Cerebellar nuclear complex (tissue), 1 donor: ENCODE measurements around the gene PKIG.
"Not testable (repeated sequence)": the region's sequence is repeated elsewhere in the genome, so short reads cannot be mapped to it uniquely, and the experiment has no call there.

Experiments used
- DNase-seq, 2 experiments: peaks; one replicate each; lab custom pipeline; 2025; lab: John Stamatoyannopoulos, UW

PKIG gene

DNA sequence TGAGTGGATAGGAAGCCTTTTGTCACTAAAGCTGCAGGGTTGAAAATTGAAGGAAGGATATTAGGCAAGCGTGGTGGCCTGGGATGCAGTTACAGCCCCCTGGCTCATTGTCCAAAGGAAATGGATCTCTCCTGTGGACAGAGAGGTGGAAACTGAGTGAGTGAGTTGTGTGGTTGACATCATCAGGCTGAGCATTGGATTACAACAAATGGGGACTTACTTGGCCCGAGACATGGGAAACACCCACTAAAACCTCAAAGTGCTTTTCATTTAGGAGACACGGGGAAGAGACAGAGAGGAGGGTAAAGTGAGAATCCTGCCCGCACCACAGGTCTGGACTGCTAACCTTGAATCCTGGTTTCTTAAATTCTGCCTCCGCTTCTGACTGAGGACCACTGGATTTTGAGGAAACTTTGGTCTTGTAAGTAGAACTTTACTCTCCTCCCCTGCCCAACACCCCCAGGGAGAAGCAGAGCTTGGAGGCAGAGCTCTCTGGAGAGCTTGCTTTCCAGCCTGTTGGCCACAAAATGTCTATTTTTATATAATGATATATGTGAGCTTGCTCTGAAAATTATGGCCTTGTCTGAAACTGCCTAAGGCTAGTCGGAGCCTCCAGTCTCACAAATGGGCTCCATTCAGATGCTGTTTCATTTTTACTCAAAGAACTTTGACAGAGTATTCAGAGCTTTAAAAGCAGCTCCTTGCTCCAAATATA, at the start of gene PKIG:
Gene PKIG (plus strand): TSS at position 269 of the 715 bp plus-strand sequence. CDS start 31,978 bp downstream, outside the sequence.
- DNase-seq = no peak

DNA sequence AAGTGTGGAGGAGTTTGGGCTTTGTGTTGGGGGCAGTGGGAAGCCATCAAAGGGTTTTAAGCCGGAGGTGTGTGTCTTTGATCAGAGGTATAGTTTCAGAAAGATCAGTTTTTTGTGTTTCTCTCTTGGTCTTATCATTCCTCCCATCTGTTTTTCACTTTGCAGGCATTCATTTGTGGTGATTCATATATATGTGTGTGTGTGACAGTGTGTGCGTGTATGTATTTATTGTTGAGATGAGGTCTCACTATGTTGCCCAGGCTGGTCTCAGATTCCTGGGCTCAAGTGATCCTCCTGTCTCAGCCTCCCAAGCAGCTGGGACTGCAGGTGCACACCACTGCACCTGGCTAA, 49.4 kb upstream of the PKIG start:
- DNase-seq = no peak

DNA sequence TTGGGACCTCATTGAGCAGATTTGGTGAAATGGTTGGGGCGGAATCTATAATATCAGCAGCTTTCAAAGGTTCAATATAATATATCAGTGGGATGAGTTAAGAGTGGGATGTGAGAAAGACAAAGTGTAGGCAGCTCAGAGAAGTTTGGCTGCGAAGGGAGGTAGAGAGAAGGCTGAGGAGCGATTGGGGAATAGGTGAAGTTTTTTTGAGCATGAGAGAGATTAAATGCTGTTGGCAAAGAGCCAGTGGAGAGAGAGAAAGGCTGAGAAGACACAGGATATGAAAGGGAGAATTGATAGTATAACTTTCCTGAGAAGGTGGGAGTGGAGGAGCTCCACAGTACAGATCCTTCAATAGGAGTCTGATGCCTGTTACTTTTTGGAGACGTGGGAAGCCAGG, 48.5 kb upstream of the PKIG start:
- no peak for DNase-seq

DNA sequence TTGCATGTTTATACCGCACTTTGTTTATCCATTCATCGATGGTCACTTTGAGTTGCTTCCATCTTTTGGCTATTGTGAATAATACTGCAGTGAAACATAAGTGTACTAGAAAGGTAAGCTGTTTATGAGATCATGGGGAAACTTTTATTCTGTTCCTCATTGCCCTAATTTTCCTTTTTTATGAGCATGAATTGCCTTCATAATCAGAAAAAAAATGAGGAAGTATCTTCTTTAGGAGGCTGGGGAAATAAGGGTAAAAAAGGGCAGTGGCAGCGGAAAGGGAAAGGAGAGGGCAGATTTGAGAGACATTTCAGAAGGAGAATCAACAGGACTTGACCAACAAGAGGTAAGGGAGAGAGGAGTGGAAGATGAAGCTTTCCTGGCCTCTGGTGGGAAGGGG, 46.2 kb upstream of the PKIG start:
- DNase-seq = no peak

DNA sequence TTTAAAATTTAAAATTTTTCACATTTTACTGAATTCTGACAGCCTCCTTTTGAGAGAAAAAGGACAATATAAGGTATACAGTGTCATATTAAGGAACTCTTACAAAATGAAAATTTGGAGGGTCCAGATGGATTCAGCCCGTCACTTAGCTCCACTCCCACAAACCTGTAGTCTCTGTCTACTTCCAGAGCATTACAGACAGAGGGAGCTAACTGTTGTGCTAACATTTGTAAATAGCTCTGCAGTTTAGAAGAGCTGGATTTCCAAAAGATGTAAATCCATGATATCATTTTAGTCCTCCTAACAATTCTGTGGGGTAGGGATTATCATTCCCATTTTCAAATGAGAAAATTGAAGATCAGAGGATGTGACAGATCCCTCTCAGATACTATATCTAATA, 44.4 kb upstream of the PKIG start:
- DNase-seq = no peak

DNA sequence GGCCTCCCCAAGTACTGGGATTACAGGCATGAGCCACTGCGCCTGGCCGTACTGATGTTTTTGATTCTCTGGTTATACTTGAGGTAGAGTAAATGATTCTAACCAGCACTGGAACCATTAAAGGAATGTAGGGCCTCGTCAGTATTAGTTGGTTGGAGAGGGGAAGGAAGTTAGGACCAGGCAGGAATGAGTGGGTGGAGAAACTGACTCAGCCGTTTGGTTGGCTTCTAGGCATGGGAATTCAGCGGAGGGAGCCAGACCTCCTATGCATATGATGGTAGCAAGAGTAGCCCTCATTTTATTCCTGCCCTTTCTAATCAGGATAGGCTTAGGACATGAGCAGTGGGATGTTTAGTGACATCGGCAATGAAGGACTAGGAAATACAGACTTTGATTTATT, 41.5 kb upstream of the PKIG start:
- no peak for DNase-seq

DNA sequence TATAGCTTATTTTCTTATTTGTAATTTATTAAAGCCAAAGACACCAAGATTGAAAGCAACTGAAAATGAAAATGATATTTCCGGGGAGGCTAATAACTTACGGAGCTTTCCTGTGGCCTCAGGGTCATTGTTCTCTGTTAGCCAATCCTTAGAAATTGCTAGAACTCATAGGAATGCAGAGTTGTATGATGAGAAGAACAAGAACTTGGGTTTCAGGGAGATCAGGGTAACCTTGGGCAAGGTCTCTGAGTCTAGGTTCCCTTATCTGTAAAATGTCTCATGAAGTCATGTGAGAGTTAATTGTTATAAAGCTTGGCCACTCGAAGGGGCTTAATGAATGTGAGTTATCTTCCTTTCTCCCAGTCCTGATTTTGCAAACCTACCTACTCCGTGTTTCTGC, 40.4 kb upstream of the PKIG start:
- DNase-seq = no peak

DNA sequence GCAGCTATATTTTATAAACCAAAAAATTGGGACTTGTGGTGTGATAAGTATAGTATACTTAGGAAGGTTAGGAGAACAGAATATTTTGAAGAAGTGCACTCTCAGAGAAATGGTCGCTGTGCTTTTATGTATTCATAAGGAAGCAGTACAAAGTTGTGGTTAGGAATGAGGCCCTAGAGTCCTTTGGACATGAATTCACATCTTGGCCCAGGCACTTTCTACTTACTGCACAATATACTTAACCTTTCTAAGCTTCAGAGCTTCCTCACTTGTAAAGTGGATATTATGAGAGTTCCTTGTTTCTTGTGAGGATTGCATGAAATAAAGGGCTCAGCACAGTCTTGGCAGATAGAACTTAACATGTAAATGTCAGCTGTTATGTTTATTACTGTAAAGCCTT, 39.5 kb upstream of the PKIG start:
- DNase-seq = no peak

DNA sequence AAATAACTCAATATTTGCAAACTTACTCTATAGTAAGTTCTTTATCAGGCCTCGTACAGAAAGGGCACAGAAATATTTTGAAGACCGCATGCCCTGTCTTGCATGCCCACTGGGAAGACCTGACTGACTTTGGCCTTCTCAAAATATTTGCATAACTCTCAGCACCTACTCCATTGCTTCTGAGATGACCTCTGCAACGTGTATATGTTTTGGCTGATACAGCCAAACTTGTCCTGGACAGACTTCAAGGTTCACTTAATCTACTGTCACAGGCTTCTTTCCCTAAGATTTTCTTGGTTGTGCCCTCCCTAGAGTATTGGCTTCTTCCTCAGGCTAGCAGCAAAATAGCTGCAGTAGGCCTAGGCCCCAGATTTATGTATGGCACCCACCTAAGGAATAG, 39.0 kb upstream of the PKIG start:
- DNase-seq = no peak

DNA sequence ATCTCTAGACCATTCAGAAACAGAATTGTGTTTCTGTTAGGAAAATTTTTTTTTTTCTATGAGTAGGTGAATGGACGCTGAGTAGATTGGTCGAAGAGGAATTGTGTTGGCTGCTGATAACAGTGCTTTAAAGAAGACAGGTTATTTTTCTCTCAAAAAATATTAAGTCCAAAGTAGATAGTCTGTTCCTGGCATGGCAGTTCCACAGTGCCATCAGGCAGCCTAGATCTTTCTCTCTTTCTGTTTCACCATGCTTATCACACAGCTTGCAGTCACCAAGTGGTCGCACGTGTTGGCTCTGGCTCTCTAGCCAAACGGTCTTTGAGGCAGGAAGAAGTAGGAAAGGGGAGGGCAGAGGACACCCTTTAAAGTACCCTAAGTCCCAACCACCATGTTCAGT, 38.1 kb upstream of the PKIG start:
- DNase-seq = no peak

DNA sequence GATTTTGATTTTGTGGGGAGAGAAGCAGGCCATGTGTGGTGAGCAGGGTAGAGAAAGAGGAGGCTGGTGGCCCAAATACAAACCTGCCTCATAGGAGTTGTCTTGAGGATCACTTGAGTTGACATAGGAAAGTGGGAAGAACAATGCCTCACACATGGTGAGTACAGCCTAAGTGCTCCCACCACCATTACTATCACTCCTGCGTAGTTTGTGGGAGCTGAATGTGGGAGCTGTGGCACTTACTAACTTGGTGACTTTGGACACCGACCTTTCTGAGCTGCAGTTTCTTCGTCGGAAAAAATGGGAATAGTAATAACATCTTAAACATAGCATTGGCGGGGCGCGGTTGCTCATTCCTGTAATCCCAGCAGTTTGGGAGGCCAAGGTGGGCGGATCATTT, 35.0 kb upstream of the PKIG start:
- no peak for DNase-seq

DNA sequence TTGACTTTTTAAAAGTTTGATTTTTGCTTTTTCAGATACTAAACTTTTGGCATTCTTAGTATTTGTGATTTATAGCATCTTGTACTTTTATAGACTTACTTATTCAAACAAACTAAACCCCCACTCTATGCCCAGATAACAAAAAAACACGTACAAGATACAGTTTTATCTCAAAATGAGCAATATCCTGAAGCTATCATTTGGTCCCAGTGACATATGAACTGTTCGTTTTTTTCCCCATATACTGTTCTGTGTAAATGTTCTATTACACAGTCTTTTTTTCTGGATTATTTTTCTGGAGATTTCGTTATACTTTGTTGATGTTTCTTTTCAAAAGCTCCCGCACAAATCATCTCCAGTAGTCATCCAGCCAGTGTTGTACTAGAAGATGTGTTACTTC, 33.3 kb upstream of the PKIG start:
- DNase-seq = no peak

DNA sequence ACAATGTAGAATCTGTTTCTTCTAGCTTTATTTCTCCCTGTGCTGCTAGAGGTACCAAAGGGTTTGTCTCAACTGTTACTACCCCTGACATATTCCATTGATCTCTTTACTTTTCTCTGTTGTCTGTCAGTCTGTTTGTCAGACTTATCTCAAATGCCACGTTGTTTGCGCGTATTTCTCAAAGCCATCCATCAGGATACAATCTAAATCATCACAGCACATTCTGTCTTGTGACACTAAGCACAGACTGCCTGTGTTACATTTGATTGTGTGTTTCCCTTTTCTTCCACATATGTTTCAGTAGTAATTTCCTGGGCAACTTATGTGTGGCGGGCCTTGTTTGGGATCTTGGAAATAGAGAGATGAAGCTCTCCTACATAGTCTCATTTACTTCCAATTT, 30.3 kb upstream of the PKIG start:
- no peak for DNase-seq

DNA sequence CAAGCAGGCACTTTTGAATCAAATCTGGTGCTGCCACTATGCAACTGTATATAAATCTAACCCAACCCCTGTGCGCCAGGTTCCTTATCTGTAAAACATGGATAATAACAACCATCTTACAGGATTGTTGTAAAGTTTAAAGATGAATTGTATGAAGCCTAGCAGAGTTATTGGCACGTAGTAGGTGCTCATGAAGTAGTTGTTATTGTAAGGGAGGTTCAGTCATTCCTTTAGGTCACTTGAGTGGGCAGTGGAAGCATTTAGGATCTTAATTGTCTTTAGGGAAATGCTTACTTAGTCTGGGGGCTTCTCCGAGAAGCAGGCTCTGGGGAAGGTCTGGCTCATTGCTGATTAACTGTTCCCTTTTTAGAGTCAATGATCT, 29.8 kb upstream of the PKIG start:
- no peak for DNase-seq

DNA sequence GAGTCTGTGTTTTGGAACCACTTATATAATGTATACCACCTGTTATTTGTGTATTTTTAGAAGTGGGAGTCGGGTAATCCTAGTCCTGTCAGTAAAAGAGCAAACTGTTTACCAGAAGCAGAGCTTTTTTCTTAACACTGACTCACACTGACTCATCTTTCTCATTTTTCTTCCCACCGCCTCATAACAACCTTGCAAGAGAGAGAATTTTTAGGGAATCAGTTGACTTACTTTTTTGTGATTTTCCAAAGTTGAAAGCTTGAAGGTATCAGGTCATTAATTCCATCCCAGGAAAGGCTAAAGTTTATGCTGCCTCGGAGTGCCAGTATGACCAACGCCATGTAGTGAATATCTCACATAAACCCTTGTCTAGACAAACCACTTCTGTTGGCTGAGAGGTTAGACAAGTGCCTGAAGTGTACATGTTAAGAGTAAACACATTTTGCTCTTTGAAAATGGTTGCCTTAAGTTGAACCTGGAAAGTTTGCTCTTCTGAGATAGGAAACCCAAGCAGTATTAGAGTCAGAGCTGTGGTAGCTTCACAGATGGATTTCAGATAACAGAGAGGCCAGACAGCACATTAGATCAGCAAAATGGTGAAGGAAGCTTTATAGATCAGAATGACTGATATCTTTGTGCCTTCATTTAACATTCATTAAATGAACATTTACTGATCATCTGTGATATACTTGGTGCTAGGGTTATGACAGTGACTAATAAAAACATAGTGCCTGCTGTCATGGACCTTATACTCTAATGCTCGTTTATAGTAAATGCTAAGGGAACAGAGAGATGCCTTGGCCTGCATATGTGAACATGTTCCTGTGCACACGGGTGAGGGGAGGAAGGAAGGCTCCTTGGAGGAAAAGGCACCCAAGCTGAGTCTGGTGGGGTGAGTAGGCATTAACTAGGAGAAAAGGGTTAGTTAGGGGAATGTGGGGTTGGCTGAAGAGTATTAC, 29.1 kb upstream of the PKIG start:
- no peak for DNase-seq

DNA sequence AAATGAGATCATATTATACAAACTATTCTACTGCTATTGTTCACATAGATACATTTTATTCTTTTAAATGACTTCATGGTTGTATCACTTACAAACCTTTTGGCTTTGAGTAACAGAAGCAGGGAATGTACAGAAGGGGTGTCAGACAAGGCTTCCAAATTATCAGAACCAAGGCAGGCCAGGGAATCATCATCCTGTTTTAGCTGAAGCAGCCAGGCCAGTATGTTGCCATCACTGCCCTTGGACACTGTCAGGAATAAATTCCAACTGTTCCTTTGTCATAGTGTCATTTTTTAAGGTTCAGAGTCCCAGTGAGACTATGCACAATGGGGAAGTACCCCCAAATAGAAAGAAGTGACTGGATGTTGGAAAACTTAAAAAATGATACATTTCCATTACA, 23.1 kb upstream of the PKIG start:
- DNase-seq = no peak

DNA sequence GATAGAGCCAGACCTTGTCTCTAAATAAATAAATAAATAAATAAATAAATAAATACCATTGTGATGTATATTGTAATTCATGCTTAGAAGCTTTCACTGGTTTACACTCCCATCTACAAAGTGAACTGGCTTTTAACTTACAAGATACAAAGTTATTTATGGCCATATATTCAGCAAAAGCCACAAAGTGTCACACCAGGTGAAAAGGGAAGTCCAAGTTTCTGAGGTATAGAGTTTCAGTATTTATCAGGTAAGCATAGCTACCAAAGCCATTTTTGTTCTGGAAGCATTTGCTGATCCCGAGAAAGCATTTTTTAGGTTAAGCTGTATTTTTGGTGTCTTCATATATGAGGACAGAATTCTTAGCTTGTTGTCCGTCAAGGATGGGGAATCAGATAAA, 22.1 kb upstream of the PKIG start:
- no peak for DNase-seq

DNA sequence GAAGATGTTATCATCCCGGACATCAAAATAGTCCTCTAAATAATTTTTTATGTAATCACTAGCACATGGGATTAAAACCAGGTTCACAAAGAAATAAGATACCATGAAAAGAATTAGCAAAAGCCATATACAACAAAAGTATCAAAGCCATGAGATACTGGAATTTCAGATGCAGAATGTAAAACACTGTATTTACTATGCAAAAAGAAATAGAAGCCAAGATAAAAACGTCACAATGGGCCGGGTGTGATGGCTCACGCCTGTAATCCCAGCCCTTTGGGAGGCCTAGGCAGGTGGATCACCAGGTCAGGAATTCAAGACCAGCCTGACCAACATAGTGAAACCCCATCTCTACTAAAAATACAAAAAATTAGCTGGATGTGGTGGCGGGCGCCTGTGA, 21.6 kb upstream of the PKIG start:
- DNase-seq = not testable (repeated sequence)

DNA sequence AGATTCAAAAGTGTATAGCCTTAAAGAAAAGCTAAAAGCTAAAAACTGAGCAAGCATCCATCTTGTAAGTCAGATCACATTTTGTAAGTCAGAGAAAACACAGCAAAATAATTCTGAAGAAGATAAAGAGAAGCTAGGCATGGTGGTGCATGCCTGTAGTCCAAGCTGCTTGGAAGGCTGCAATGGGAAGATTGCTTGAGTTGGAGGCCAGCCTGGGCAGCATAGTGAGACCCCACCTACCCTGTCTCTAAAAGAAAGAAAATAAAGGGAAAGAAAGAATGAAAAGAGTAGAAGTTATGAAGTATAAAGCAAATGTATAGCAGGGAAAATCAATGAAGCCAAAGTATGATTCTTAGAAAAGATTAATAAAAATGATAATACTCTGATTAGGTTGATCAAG, 20.5 kb upstream of the PKIG start:
- DNase-seq = no peak

DNA sequence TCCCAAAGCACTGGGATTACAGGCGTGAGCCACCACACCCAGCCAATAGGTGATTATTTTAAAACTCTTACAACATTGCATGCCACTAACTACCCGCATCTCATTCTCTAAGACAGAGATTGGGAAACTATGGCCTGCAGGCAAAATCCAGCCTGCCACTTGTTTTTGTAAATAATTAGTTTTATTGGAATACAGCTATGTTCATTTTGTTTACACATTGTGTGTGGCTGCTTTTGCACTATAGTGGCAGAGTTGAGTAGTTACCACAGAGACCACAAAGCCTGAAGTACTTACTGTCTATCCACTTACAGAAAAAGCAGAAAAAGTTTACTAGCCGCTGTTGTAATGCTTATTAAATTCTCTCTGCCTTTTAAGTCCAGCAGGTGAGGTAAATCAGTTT, 16.4 kb upstream of the PKIG start:
- DNase-seq = no peak

DNA sequence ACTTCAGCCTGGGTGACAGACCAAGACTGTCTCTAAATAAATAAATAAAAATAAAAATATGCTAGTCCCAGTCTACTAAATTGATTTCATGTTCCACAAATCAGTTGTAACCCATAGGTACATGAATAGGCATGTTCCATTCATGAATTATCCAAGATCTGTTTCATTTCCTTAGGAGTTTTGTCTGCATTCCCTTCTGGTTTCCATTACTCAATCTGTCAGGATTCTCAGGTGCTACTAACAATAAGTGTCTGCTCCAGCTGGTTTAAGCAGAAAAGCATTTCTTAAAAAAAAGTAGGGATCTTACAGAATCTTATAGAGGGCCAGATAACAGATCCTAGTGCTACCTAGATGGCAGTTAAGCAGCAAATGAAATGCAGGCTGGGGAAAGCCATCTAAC, 15.6 kb upstream of the PKIG start:
- DNase-seq = no peak

DNA sequence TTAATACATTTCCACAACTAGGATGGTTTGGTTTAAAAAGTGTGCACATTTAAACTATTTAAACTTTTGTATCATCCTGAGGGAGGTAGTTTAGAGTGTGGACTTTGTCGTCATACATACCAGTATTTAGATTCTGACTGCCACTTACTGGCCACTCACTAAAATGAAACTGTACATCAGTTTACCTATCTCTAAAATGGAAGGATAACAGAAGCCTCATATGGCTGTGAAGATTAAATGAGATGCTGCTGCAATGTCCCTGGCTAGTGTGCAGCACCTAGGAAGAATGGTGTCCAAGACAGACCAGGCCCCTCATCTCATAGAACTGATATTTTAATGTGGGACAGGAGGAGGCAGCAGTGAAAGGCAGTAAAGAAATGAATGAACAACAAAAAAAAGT, 12.0 kb upstream of the PKIG start:
- no peak for DNase-seq

DNA sequence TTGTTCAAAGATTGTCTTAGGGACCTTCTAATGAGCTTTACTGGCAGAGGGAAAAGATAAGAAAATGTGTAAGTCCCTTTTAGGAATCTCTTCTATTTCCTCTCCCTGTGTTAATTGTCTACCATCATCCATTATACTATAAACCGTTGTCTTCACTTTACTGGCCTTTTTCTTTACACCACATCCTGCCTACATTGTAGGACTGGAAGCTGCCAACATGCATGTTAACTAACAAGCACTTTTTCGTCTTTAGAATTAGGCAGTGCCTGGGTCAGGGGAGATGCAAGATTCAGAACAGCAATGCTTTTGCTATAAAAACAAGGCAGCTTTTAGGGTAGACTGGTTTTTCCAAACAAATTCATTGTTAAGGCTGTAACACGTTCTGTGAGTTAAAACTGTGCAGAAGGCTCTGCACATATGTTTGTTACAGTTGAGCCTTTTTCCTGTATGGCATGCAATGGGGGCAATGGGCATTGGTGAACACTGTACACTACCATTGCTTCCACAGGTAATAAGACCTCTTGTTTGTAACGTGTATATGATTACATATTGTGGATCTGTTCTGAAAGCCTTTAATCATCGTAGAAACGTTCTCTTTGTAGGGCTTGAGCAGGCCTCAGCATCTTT, 10.9 kb upstream of the PKIG start:
- no peak for DNase-seq
